ENCODE data around the gene DLX6.

Gene DLX6

GRCh38 chr7:97009753-97010732, 4.7 kb downstream of the DLX6 start:
- in situ Hi-C loops (cut with HindIII; ENCODE audit: low sequenced_read_pairs) = no loop called here

- in situ Hi-C loops (cut with HindIII; ENCODE audit: low sequenced_read_pairs) = no loop called here
Observed at GRCh38 chr7:97011104-97011503, 5.8 kb downstream of the DLX6 start.

- in situ Hi-C loops (cut with HindIII; ENCODE audit: low sequenced_read_pairs) = no loop called here
Observed at GRCh38 chr7:97011536-97012364, 6.4 kb downstream of the DLX6 start.

GRCh38 chr7:97012365-97013133, 7.2 kb downstream of the DLX6 start:
- in situ Hi-C loops (cut with HindIII; ENCODE audit: low sequenced_read_pairs) = no loop called here

- in situ Hi-C loops (cut with HindIII; ENCODE audit: low sequenced_read_pairs) = no loop called here
Observed at GRCh38 chr7:97013134-97013844, 7.9 kb downstream of the DLX6 start.

- in situ Hi-C loops (cut with HindIII; ENCODE audit: low sequenced_read_pairs) = no loop called here
Observed at GRCh38 chr7:97013845-97014134, 8.4 kb downstream of the DLX6 start.

- in situ Hi-C loops (cut with HindIII; ENCODE audit: low sequenced_read_pairs) = no loop called here
Observed at GRCh38 chr7:97014145-97014750, 8.9 kb downstream of the DLX6 start.

- in situ Hi-C loops (cut with HindIII; ENCODE audit: low sequenced_read_pairs) = no loop called here
Observed at GRCh38 chr7:97015279-97015678, 9.9 kb downstream of the DLX6 start.

- in situ Hi-C loops (cut with HindIII; ENCODE audit: low sequenced_read_pairs) = no loop called here
Observed at GRCh38 chr7:97015756-97016380, 10.5 kb downstream of the DLX6 start.

GRCh38 chr7:97016381-97017191, 11.2 kb downstream of the DLX6 start:
- in situ Hi-C loops (cut with HindIII; ENCODE audit: low sequenced_read_pairs) = no loop called here

- in situ Hi-C loops (cut with HindIII; ENCODE audit: low sequenced_read_pairs) = no loop called here
Observed at GRCh38 chr7:97017192-97018125, 12.1 kb downstream of the DLX6 start.

- in situ Hi-C loops (cut with HindIII; ENCODE audit: low sequenced_read_pairs) = no loop called here
Observed at GRCh38 chr7:97018126-97018601, 12.8 kb downstream of the DLX6 start.

GRCh38 chr7:97018791-97019531, 13.6 kb downstream of the DLX6 start:
- in situ Hi-C loops (cut with HindIII; ENCODE audit: low sequenced_read_pairs) = no loop called here

- in situ Hi-C loops (cut with HindIII; ENCODE audit: low sequenced_read_pairs) = no loop called here
Observed at GRCh38 chr7:97019710-97020225, 14.4 kb downstream of the DLX6 start.

GRCh38 chr7:97020601-97020995, 15.2 kb downstream of the DLX6 start:
- in situ Hi-C loops (cut with HindIII; ENCODE audit: low sequenced_read_pairs) = no loop called here

GRCh38 chr7:97020996-97021746, 15.8 kb downstream of the DLX6 start:
- in situ Hi-C loops (cut with HindIII; ENCODE audit: low sequenced_read_pairs) = no loop called here
